RPMI8226 (cell line): ENCODE measurements around the gene ZSWIM5.
"Not testable (repeated sequence)": the region's sequence is repeated elsewhere in the genome, so short reads cannot be mapped to it uniquely, and the experiment has no call there.

Experiments
- DNase-seq: peaks from one replicate; pipeline ENCODE4 v3.0.0-alpha.2; 2015

The ZSWIM5 gene

GRCh38 chr1:45200906-45201500 is 5.4 kb downstream of the ZSWIM5 start:
- DNase-seq, result no peak

GRCh38 chr1:45200435-45200834 is 6.0 kb downstream of the ZSWIM5 start:
- no peak for DNase-seq

GRCh38 chr1:45198185-45198584 is 8.2 kb downstream of the ZSWIM5 start:
- DNase-seq, result no peak

- DNase-seq, result no peak
Observed at GRCh38 chr1:45196863-45197262, 9.5 kb downstream of the ZSWIM5 start.

GRCh38 chr1:45191418-45191783 is 15.0 kb downstream of the ZSWIM5 start:
- no peak for DNase-seq

- no peak for DNase-seq
Observed at GRCh38 chr1:45187725-45188124, 18.7 kb downstream of the ZSWIM5 start.

- not testable (repeated sequence) for DNase-seq
Observed at GRCh38 chr1:45179918-45180519, 26.4 kb downstream of the ZSWIM5 start.

GRCh38 chr1:45177452-45177851 is 29.0 kb downstream of the ZSWIM5 start:
- DNase-seq, result no peak

- no peak for DNase-seq
Observed at GRCh38 chr1:45172764-45173163, 33.6 kb downstream of the ZSWIM5 start.

- no peak for DNase-seq
Observed at GRCh38 chr1:45172005-45172404, 34.4 kb downstream of the ZSWIM5 start.

- no peak for DNase-seq
Observed at GRCh38 chr1:45171575-45171974, 34.8 kb downstream of the ZSWIM5 start.

- DNase-seq, result no peak
Observed at GRCh38 chr1:45170151-45170742, 36.2 kb downstream of the ZSWIM5 start.

GRCh38 chr1:45167947-45168346 is 38.5 kb downstream of the ZSWIM5 start:
- DNase-seq, result not testable (repeated sequence)

- DNase-seq, result not testable (repeated sequence)
Observed at GRCh38 chr1:45164307-45164706, 42.1 kb downstream of the ZSWIM5 start.

GRCh38 chr1:45163111-45163510 is 43.3 kb downstream of the ZSWIM5 start:
- not testable (repeated sequence) for DNase-seq

- DNase-seq, result not testable (repeated sequence)
Observed at GRCh38 chr1:45162041-45163035, 44.1 kb downstream of the ZSWIM5 start.

- no peak for DNase-seq
Observed at GRCh38 chr1:45155957-45156356, 50.4 kb downstream of the ZSWIM5 start.

- no peak for DNase-seq
Observed at GRCh38 chr1:45155423-45155822, 51.0 kb downstream of the ZSWIM5 start.

GRCh38 chr1:45152126-45152525 is 54.3 kb downstream of the ZSWIM5 start:
- DNase-seq, result no peak

- DNase-seq, result no peak
Observed at GRCh38 chr1:45148209-45148825, 58.1 kb downstream of the ZSWIM5 start.

- DNase-seq, result no peak
Observed at GRCh38 chr1:45146833-45147232, 59.6 kb downstream of the ZSWIM5 start.

GRCh38 chr1:45141247-45142003 is 65.0 kb downstream of the ZSWIM5 start:
- no peak for DNase-seq
